Endothelial cell of umbilical vein (primary cell): ENCODE data around the gene TMEM18. TPM values are rescaled to one million over a fixed set of nuclear protein-coding genes. Genes with fewer than 3 reads are reported as not detected.

Experiments used
- BruUV-seq: library from RNA; stranded (reverse); fragments of 400-500 nt; replicated peaks from 2 replicates; lab custom pipeline; 2021; lab: Mats Ljungman, UMichigan
- CTCF ChIA-PET: fragments of 300-600, 350-600 bp; sonication (Branson Sonifier 250); formaldehyde crosslinking; loops from one replicate; lab custom pipeline; 2021; ENCODE audit warnings: antibody characterized with exemption, inconsistent platforms; lab: Charles Lee
- POLR2A ChIA-PET: fragments of 300-600, 350-600 bp; sonication (Branson Sonifier 250); formaldehyde crosslinking; loops from one replicate; lab custom pipeline; 2021; ENCODE audit warnings: antibody characterized with exemption, inconsistent platforms; lab: Charles Lee
- DNase-seq: peaks from one replicate; pipeline ENCODE4 v3.0.0-alpha.2; 2011; ENCODE audit warnings: low read depth, low spot score
- FAIRE-seq: peaks from 2 replicates; lab custom pipeline; 2011; peaks lifted over from hg19 to GRCh38; lab: Jason Lieb, UNC
- H2AFZ ChIP-seq: 2 replicates; pipeline ENCODE4 v1.6.0; 2012; ENCODE audit warnings: low read depth, low read length, control low read depth, inconsistent platforms
- H3K27ac ChIP-seq: 2 replicates; pipeline ENCODE4 v1.5.1; 2011; ENCODE audit warnings: low read depth, mild to moderate bottlenecking, control low read depth, low read length, moderate library complexity; ENCODE audit not compliant: insufficient read depth
- H3K27me3 ChIP-seq, 2 experiments: 2 replicates each; pipeline versions ENCODE4 v1.6.0 to v1.6.1; 2011; ENCODE audit warnings: low read length in 2 of 2, mixed read lengths in 1 of 2; ENCODE audit not compliant: control insufficient read depth in 2 of 2, insufficient read depth in 2 of 2
- H3K36me3 ChIP-seq, 2 experiments: 2 replicates in 1 of 2; 3 replicates in 1 of 2; pipeline ENCODE4 v1.5.1; 2011; ENCODE audit warnings: low read length in 2 of 2, mild to moderate bottlenecking in 1 of 2, moderate library complexity in 1 of 2; ENCODE audit not compliant: control insufficient read depth in 2 of 2, insufficient read depth in 2 of 2; ENCODE audit errors: extremely low read depth in 1 of 2
- H3K4me1 ChIP-seq: 3 replicates; pipeline ENCODE4 v1.5.1; 2011; ENCODE audit warnings: mild to moderate bottlenecking, low read length; ENCODE audit not compliant: control insufficient read depth, insufficient read depth; ENCODE audit errors: extremely low read depth
- H3K4me2 ChIP-seq: 2 replicates; pipeline ENCODE4 v1.6.1; 2011; ENCODE audit warnings: low read length, control low read depth, mixed read lengths; ENCODE audit not compliant: insufficient read depth
- H3K4me3 ChIP-seq, 3 experiments: fragments of 200-600 bp in 1 of 3; sonication (generic), shearing (Covaris generic) in 1 of 3; replicated peaks in 1 of 3; 2 replicates each; pipeline ENCODE4 v1.5.1; 2011 to 2016; ENCODE audit warnings: control low read depth in 3 of 3, low read length in 3 of 3, mild to moderate bottlenecking in 2 of 3, inconsistent platforms in 1 of 3, low read depth in 1 of 3, moderate library complexity in 1 of 3; ENCODE audit not compliant: insufficient read depth in 1 of 3
- H3K79me2 ChIP-seq: 2 replicates; pipeline ENCODE4 v1.6.0; 2012; ENCODE audit warnings: low read length, inconsistent platforms; ENCODE audit not compliant: control insufficient read depth, insufficient read depth
- H3K9ac ChIP-seq: replicated peaks from 2 replicates; pipeline ENCODE3; 2011; ENCODE audit warnings: low read length, control low read depth; ENCODE audit not compliant: insufficient read depth; ENCODE audit errors: extremely low read depth
- H3K9me1 ChIP-seq: replicated peaks from 3 replicates; pipeline ENCODE4 v1.6.0; 2011; ENCODE audit warnings: mild to moderate bottlenecking, low read length; ENCODE audit not compliant: control insufficient read depth, insufficient read depth; ENCODE audit errors: extremely low read depth
- H3K9me3 ChIP-seq: replicated peaks from 2 replicates; pipeline ENCODE4 v1.5.1; 2012; ENCODE audit warnings: low read length, inconsistent platforms; ENCODE audit not compliant: control insufficient read depth, insufficient read depth
- H4K20me1 ChIP-seq: replicated peaks from 2 replicates; pipeline ENCODE3; 2011; ENCODE audit warnings: mild to moderate bottlenecking, low read length; ENCODE audit not compliant: control insufficient read depth, insufficient read depth; ENCODE audit errors: extremely low read depth
- EZH2 ChIP-seq: IDR thresholded peaks from 2 replicates; pipeline ENCODE4 v1.6.1; 2012; ENCODE audit warnings: borderline replicate concordance, low read depth, mild to moderate bottlenecking, moderate library complexity, low read length, inconsistent platforms; ENCODE audit not compliant: severe bottlenecking
- FOS ChIP-seq: IDR thresholded peaks from 2 replicates; pipeline ENCODE4 v1.6.1; 2011; ENCODE audit warnings: mild to moderate bottlenecking, low read length, moderate library complexity, borderline replicate concordance; ENCODE audit not compliant: insufficient read depth
- JUN ChIP-seq: IDR thresholded peaks from 2 replicates; pipeline ENCODE4 v1.6.1; 2011; ENCODE audit warnings: borderline replicate concordance, low read depth; ENCODE audit not compliant: insufficient read length, insufficient read depth
- dilution Hi-C: fragments of 300-500 bp; cut with MboI; formaldehyde crosslinking; loops from one replicate; pipeline ENCODE4 v1.15.0; 2019; ENCODE audit warnings: low sequenced_read_pairs; ENCODE audit not compliant: extremely low pct_ligation_motif_present
- intact Hi-C: fragments of 100-400 bp; cut with micrococcal nuclease; formaldehyde crosslinking; loops from one replicate; pipeline ENCODE4 v1.10.0; 2022
- polyA plus RNA-seq, 4 experiments: library from polyadenylated mRNA; depleted of rRNA in 3 of 4; stranded (reverse) in 3 of 4; unstranded in 1 of 4; fragments of >200 nt; gene quantifications; 2 replicates each; pipeline versions ENCODE4 v1.2.1 to v1.2.3, GENCODE V29; 2011 to 2012; ENCODE audit warnings: missing spikeins in 1 of 4
- total RNA-seq: library from RNA; stranded (reverse); gene quantifications from 2 replicates; pipeline ENCODE4 v1.2.3, GENCODE V29; 2021
- TF ChIP-seq, protein P1 (sequence below), 2 donors: IDR thresholded peaks; 1 replicate in 1 of 2; 2 replicates in 1 of 2; pipeline ENCODE4 v1.5.1; 2011; ENCODE audit warnings: low read length in 2 of 2, mild to moderate bottlenecking in 2 of 2, moderate library complexity in 2 of 2, control low read depth in 1 of 2, inconsistent platforms in 1 of 2, low read depth in 1 of 2; ENCODE audit not compliant: insufficient read depth in 1 of 2; ENCODE audit errors: extremely low read depth in 1 of 2

TMEM18 gene
- total and polyA plus RNA-seq, 2 donors (not counting 3 experiments of a cell fraction or from before 2014, with no cell fraction given) = 19.1 to 23.1 TPM

DNA sequence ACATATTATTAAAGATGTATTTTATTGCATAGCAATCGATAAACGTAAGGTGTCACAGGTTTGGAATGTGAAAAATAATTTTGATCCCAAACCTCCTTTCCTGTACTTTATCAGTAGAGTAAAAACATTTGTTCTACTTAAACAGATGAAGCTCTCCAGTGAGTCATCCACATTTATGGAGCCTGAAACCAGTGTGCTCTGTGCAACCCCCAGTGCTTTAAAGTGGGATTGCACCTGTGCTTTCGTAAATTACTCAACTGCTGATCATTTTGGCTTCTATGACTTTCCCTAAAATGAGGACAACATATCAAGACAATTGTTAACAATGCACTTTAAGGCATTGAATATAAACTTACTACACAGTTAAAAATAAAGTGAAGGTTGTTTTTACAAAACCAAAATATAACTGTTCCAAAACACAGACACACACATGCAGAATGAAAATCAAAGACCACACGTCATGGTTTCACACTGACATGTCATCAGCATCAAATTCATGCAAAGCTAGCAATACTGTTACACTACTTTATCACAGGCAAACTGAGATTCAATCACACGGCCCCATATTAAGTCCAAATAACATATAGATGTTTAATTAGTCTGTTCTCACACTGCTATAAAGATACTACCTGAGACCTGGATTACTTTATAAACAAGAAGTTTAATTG, 9.7 kb downstream of the TMEM18 start:
- ChIA-PET CTCF (interaction anchor here (0.6 to 1.5 kb wide), 10 partner anchors 10 to 421 kb away, joined by 3 to 17 read pairs (median 3); partner anchors contain the start of gene TMEM18), POLR2A (interaction anchor here (1.1 kb wide), 1 partner anchor 9 kb away, joined by 7 read pairs; the partner anchor contains the start of gene TMEM18)
- H3K79me2 ChIP-seq = peaks cover under 1% of the 10 kb centered on the region
- H2AFZ ChIP-seq = no peak overlapping the region
- H4K20me1 ChIP-seq = no peaks in the 10 kb centered on the region
- H3K9me3 ChIP-seq = no peaks in the 10 kb centered on the region
- DNase-seq (peak; percentile 75), FAIRE-seq (peak; percentile 75)
- BruUV-seq = no TSS peak
- dilution Hi-C loops = no loop called here
- H3K4me2 ChIP-seq = no peak overlapping the region
- peaks cover 3 to 18% of the 10 kb centered on the region in 2 experiments for H3K36me3 ChIP-seq
- no peak overlapping the region for H3K9ac ChIP-seq
- peaks cover 3% of the 10 kb centered on the region for H3K4me1 ChIP-seq
- H3K27ac ChIP-seq = no peak overlapping the region
- H3K4me3 ChIP-seq = no peak overlapping the region
- H3K9me1 ChIP-seq = no peaks in the 10 kb centered on the region
- intact Hi-C loops = loop anchor here (1.0 kb wide), 2 partner anchors 9 to 421 kb away; no protein-coding TSS in a partner anchor
- TF ChIP-seq FOS = peak; percentile 87
- TF ChIP-seq EZH2 = no peak
- TF ChIP-seq, protein P1, sequence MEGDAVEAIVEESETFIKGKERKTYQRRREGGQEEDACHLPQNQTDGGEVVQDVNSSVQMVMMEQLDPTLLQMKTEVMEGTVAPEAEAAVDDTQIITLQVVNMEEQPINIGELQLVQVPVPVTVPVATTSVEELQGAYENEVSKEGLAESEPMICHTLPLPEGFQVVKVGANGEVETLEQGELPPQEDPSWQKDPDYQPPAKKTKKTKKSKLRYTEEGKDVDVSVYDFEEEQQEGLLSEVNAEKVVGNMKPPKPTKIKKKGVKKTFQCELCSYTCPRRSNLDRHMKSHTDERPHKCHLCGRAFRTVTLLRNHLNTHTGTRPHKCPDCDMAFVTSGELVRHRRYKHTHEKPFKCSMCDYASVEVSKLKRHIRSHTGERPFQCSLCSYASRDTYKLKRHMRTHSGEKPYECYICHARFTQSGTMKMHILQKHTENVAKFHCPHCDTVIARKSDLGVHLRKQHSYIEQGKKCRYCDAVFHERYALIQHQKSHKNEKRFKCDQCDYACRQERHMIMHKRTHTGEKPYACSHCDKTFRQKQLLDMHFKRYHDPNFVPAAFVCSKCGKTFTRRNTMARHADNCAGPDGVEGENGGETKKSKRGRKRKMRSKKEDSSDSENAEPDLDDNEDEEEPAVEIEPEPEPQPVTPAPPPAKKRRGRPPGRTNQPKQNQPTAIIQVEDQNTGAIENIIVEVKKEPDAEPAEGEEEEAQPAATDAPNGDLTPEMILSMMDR (IDR thresholded peaks at IDR 0.05; ENCODE audit: extremely low read depth in 1 of 2, insufficient read depth in 1 of 2, low read depth in 1 of 2, low read length in 2 of 2) = peak; percentile 53 to 55
- peak; percentile 66 for TF ChIP-seq JUN
- no peaks in the 10 kb centered on the region for H3K27me3 ChIP-seq
